ENCODE measurements around the gene MAP3K21. TPM values are rescaled to one million over a fixed set of nuclear protein-coding genes. Genes with fewer than 3 reads are reported as not detected.

The MAP3K21 gene
- total and polyA plus RNA-seq, 9 of the 15 experiments (the other 6 are each of a cell fraction or from before 2014, with no cell fraction given): 0.23 to 0.86 (median 0.49) TPM

DNA sequence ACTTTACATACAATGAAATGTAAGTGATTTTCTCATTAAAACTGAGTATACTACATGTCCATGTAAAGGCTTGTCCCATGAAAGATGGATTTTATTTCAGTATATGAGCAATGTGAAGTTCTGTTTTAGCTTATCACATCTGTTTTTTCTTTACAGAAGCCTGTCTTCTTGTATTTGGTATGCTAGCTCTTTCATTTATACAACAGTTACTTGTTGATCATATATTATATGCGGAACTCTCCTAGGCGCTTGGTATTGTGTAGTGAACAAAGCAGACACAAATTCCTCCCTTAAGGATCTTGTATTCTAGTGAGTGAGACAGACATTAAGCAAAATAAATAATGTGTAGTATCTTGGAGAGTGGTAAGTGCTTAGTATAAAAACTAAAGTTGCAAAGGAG lies 10.6 kb downstream of the MAP3K21 start:
- CTCF ChIA-PET (ENCODE audit: low intra/inter-chr PET ratio): no interaction called here
- no peaks in the 10 kb centered on the region for H3K79me2 ChIP-seq (ENCODE audit: control insufficient read depth, insufficient read depth, low read length)
- H3K4me3 ChIP-seq: no peak overlapping the region
- intact Hi-C loops (cut with micrococcal nuclease): no loop called here
- H4K20me1 ChIP-seq (replicated peaks; ENCODE audit: control insufficient read depth, insufficient read depth, low read length): no peaks in the 10 kb centered on the region
- TF ChIP-seq MEIS2 (IDR thresholded peaks at IDR 0.05; ENCODE audit: partially characterized antibody) (no peak), HDAC6 (IDR thresholded peaks at IDR 0.05; ENCODE audit: low read depth, low read length) (no peak)
- H3K9ac ChIP-seq (ENCODE audit: insufficient read depth in 1 of 2, low read depth in 2 of 2, low read length in 2 of 2): no peak overlapping the region
- H3K9me1 ChIP-seq (ENCODE audit: control insufficient read depth, insufficient read depth, low read length): no peaks in the 10 kb centered on the region
- H3K36me3 ChIP-seq (ENCODE audit: control insufficient read depth, insufficient read depth, low read length): no peaks in the 10 kb centered on the region
- H3K27ac ChIP-seq (ENCODE audit: extremely low read depth, low read depth, low read length): no peak overlapping the region
- ATAC-seq (no peak), FAIRE-seq (no peak), DNase-seq (ENCODE audit: extremely low read depth in 1 of 4, low spot score in 3 of 4) (no peak)
- POLR2A ChIA-PET: no interaction called here
- H3K4me1 ChIP-seq (replicated peaks in 1 of 2; ENCODE audit: control insufficient read depth in 2 of 2, insufficient read depth in 2 of 2, low read length in 2 of 2): no peaks in the 10 kb centered on the region
- BruUV-seq (replicated peaks): no TSS peak
- no peak overlapping the region for H3K4me2 ChIP-seq (ENCODE audit: insufficient read depth, low read length)
- in situ Hi-C loops (cut with MboI): no loop called here
- no peaks in the 10 kb centered on the region for H3K27me3 ChIP-seq (ENCODE audit: control insufficient read depth in 2 of 2, insufficient read depth in 2 of 2, low read length in 2 of 2)
- WGBS (ENCODE audit: insufficient coverage, low coverage, missing lambda C conversion rate): 0% methylated on average over 2 of the region's 2 CpGs
- no peak overlapping the region for H2AFZ ChIP-seq (ENCODE audit: low read depth, low read length)
- H3K9me3 ChIP-seq (replicated peaks; ENCODE audit: control insufficient read depth, insufficient read depth, low read depth, low read length): no peaks in the 10 kb centered on the region

DNA sequence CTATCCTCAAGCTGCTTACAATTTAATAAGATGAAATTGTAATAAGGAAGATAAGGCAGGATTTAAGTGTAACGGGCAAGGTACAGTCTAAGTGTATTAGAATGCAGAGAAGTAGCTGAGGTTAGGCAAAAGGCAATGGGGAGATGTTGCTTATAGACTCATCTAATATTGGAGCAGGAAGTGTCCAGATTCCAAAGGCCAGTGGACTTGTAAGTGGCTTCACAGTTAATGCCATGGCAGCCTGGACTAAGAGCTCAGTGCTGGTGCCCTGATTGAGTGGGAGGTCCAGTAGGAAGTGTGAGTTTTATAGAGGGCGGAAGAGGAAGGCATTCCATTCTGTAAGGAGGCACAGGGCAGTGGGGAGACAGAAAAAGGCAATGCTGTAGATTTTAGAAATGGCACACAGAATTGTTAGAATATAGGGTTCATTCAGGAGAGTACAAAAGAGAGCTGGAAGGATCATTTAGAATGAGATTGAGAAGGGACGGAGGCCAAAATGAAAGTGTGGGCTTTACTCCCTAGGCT lies 12.6 kb downstream of the MAP3K21 start:
- Histone ChIP-seq H3K4me3 (no peak overlapping the region), H3K36me3 (ENCODE audit: control insufficient read depth, insufficient read depth, low read length) (no peaks in the 10 kb centered on the region), H3K79me2 (ENCODE audit: control insufficient read depth, insufficient read depth, low read length) (no peaks in the 10 kb centered on the region), H3K4me2 (ENCODE audit: insufficient read depth, low read length) (no peak overlapping the region), H3K9me1 (ENCODE audit: control insufficient read depth, insufficient read depth, low read length) (no peaks in the 10 kb centered on the region), H3K27ac (ENCODE audit: extremely low read depth, low read depth, low read length) (no peak overlapping the region), H3K9me3 (replicated peaks; ENCODE audit: control insufficient read depth, insufficient read depth, low read depth, low read length) (no peaks in the 10 kb centered on the region), H2AFZ (ENCODE audit: low read depth, low read length) (no peak overlapping the region), H3K27me3 (ENCODE audit: control insufficient read depth in 2 of 2, insufficient read depth in 2 of 2, low read length in 2 of 2) (no peaks in the 10 kb centered on the region), H4K20me1 (replicated peaks; ENCODE audit: control insufficient read depth, insufficient read depth, low read length) (no peaks in the 10 kb centered on the region), H3K4me1 (replicated peaks in 1 of 2; ENCODE audit: control insufficient read depth in 2 of 2, insufficient read depth in 2 of 2, low read length in 2 of 2) (no peaks in the 10 kb centered on the region), H3K9ac (ENCODE audit: insufficient read depth in 1 of 2, low read depth in 2 of 2, low read length in 2 of 2) (no peak overlapping the region)
- TF ChIP-seq EZH2 (IDR thresholded peaks at IDR 0.05; ENCODE audit: borderline replicate concordance, low read depth, low read length): no peak
- no peak for TF ChIP-seq HLTF (IDR thresholded peaks at IDR 0.05)
- TF ChIP-seq HNRNPL (IDR thresholded peaks at IDR 0.05; ENCODE audit: low read depth, low read length): no peak
- TF ChIP-seq ZNF561 (CRISPR knock-in tag; conservative IDR thresholded peaks at IDR 0.05): no peak
- no peak for TF ChIP-seq FOXK2 (conservative IDR thresholded peaks at IDR 0.05 in 1 of 2, IDR thresholded peaks at IDR 0.05 in 1 of 2; ENCODE audit: low read depth in 2 of 2)
- no peak for TF ChIP-seq TBL1XR1 (IDR thresholded peaks at IDR 0.05; ENCODE audit: low read length in 2 of 2)
- no peak for TF ChIP-seq DNMT1 (IDR thresholded peaks at IDR 0.05)
- TF ChIP-seq, protein P1, sequence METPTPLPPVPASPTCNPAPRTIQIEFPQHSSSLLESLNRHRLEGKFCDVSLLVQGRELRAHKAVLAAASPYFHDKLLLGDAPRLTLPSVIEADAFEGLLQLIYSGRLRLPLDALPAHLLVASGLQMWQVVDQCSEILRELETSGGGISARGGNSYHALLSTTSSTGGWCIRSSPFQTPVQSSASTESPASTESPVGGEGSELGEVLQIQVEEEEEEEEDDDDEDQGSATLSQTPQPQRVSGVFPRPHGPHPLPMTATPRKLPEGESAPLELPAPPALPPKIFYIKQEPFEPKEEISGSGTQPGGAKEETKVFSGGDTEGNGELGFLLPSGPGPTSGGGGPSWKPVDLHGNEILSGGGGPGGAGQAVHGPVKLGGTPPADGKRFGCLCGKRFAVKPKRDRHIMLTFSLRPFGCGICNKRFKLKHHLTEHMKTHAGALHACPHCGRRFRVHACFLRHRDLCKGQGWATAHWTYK (CRISPR knock-in tag; IDR thresholded peaks at IDR 0.05): no peak
- TF ChIP-seq PURB (CRISPR knock-in tag; IDR thresholded peaks at IDR 0.05; ENCODE audit: low read depth): no peak
- TF ChIP-seq EP300 (IDR thresholded peaks at IDR 0.05; ENCODE audit: low read length): no peak
- TF ChIP-seq ZNF57 (CRISPR knock-in tag; IDR thresholded peaks at IDR 0.05): no peak
- no peak for TF ChIP-seq MCM5 (IDR thresholded peaks at IDR 0.05; ENCODE audit: low read depth)
- no peak for TF ChIP-seq CSDE1 (IDR thresholded peaks at IDR 0.05)
- TF ChIP-seq, protein P2, sequence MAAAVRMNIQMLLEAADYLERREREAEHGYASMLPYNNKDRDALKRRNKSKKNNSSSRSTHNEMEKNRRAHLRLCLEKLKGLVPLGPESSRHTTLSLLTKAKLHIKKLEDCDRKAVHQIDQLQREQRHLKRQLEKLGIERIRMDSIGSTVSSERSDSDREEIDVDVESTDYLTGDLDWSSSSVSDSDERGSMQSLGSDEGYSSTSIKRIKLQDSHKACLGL (CRISPR knock-in tag; IDR thresholded peaks at IDR 0.05; ENCODE audit: borderline replicate concordance, poor library complexity, severe bottlenecking): no peak
- no peak for TF ChIP-seq ZFP36 (IDR thresholded peaks at IDR 0.05; ENCODE audit: low read depth, low read length, partially characterized antibody)
- no peak for TF ChIP-seq ZKSCAN3 (CRISPR knock-in tag; IDR thresholded peaks at IDR 0.05)
- no peak for DNase-seq (ENCODE audit: extremely low read depth in 1 of 4, low spot score in 3 of 4)
- WGBS (ENCODE audit: insufficient coverage, low coverage, missing lambda C conversion rate): 0% methylated on average over 3 of the region's 3 CpGs
- no TSS peak for BruUV-seq (replicated peaks)
- ChIA-PET POLR2A (interaction anchor here (0.6 kb wide), 1 partner anchor 508 kb away, joined by 3 read pairs; no protein-coding TSS in a partner anchor), CTCF (ENCODE audit: low intra/inter-chr PET ratio) (no interaction called here)
- FAIRE-seq: no peak
- ATAC-seq: no peak
- in situ Hi-C loops (cut with MboI): no loop called here
- intact Hi-C loops (cut with micrococcal nuclease): no loop called here
